Activated CD4-positive, alpha-beta memory T cell treated with anti-CD3 and anti-CD28 coated beads, Interleukin-2, amount 10 ng/mL, durations not matched to agents 7 days and 5 days (primary cell): ENCODE data around the gene ZDHHC24. TPM values are rescaled to one million over a fixed set of nuclear protein-coding genes. Genes with fewer than 3 reads are reported as not detected.

Experiments
- CTCF ChIA-PET: fragments of 350-600 bp; sonication (Branson Sonifier 250); formaldehyde crosslinking; loops from one replicate; lab custom pipeline; 2021; ENCODE audit warnings: antibody characterized with exemption, inconsistent platforms; lab: Charles Lee
- POLR2A ChIA-PET: fragments of 350-600 bp; sonication (Branson Sonifier 250); formaldehyde crosslinking; loops from one replicate; lab custom pipeline; 2021; ENCODE audit warnings: antibody characterized with exemption; lab: Charles Lee
- DNase-seq: peaks from one replicate; pipeline ENCODE4 v3.0.0-alpha.2; 2020
- H3K27ac Mint-ChIP-seq: one replicate; pipeline ENCODE4 v1.8.0; 2021; ENCODE audit warnings: mild to moderate bottlenecking, mixed read lengths
- H3K27me3 Mint-ChIP-seq: one replicate; pipeline ENCODE4 v1.8.0; 2021; ENCODE audit warnings: mixed read lengths
- H3K36me3 Mint-ChIP-seq: one replicate; pipeline ENCODE4 v1.8.0; 2021; ENCODE audit warnings: low read depth, mixed read lengths
- H3K4me1 Mint-ChIP-seq: one replicate; pipeline ENCODE4 v1.8.0; 2021; ENCODE audit warnings: mixed read lengths
- H3K4me3 Mint-ChIP-seq: one replicate; pipeline ENCODE4 v1.8.0; 2021; ENCODE audit warnings: mild to moderate bottlenecking, mixed read lengths
- H3K9me3 Mint-ChIP-seq: one replicate; pipeline ENCODE4 v1.8.0; 2021; ENCODE audit warnings: mixed read lengths
- total RNA-seq, 2 experiments: library from RNA; stranded (reverse); gene quantifications; one replicate each; pipeline ENCODE4 v1.2.3, GENCODE V29; 2021

ZDHHC24 gene
- total RNA-seq, 2 experiments from 2014 or later, result 25.9 to 26.0 TPM

DNA sequence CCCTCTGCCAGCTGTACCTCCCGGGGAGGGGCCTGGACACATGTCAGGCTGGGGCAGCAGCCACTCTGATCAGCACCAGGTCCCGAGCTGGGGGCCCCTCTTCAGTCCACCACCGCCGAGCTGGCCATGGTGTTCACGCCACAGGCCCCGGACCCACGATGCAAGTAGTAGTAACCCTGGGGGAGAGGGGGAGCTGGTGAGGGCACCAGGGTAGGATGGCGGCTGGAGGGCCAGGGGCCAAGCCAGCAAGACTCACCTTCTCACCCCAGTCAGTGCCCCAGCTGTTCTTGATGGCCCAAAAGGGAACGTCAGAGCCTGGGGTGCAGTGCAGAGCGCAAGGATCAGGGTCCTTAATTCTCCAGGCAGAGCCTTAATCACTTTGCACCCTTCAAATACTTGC, 18.0 kb upstream of the ZDHHC24 start:
- Mint-ChIP-seq H3K4me1 (peaks cover 4% of the 10 kb centered on the region), H3K9me3 (no peaks in the 10 kb centered on the region), H3K27ac (no peak overlapping the region), H3K27me3 (peaks cover 14% of the 10 kb centered on the region), H3K36me3 (no peaks in the 10 kb centered on the region), H3K4me3 (no peak overlapping the region)
- POLR2A ChIA-PET, result interaction anchor here (1.1 kb wide), 1 partner anchor 74 kb away, joined by 3 read pairs; no protein-coding TSS in a partner anchor
- CTCF ChIA-PET, result interaction anchor here (0.5 kb wide), 1 partner anchor 48 kb away, joined by 4 read pairs; no protein-coding TSS in a partner anchor
- no peak for DNase-seq

DNA sequence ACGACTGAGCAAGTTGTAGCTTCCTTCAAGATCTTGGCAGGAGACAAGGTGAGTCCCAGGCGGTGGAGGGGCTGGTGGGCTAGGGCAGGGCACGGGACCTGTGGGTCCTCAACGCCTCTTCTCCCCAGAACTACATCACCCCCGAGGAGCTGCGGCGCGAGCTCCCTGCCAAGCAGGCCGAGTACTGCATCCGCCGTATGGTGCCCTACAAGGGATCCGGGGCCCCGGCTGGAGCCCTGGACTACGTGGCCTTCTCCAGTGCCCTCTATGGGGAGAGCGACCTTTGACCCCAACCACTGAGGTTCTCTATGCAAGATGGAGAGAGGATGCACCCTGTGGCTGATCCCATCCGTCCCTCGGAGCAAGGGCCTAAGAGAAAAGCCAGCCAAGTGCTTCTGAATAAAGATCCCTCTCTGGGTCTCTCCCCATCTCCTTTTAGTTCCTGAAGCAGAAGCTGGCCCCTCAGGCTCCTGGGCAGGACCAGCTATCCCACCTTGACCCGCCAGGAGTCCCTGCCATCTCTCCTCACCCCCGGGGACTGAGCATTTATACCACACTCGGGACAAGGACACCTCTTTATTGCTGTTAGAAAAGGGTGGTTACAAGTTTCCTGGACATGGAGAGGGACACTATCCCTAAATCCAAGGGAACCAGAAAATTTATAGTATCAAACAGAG, 17.2 kb upstream of the ZDHHC24 start:
- H3K27me3 Mint-ChIP-seq, result peaks cover 15% of the 10 kb centered on the region
- POLR2A ChIA-PET, result interaction anchor here (0.9 to 1.1 kb wide), 2 partner anchors 17 to 75 kb away, joined by 3 read pairs; partner anchors contain the start of gene ZDHHC24
- H3K4me3 Mint-ChIP-seq, result no peak overlapping the region
- DNase-seq, result no peak
- H3K9me3 Mint-ChIP-seq, result no peaks in the 10 kb centered on the region
- peaks cover 2% of the 10 kb centered on the region for H3K4me1 Mint-ChIP-seq
- no peaks in the 10 kb centered on the region for H3K36me3 Mint-ChIP-seq
- CTCF ChIA-PET, result interaction anchor here (0.5 to 0.6 kb wide), 2 partner anchors 48 to 278 kb away, joined by 3 to 4 read pairs; no protein-coding TSS in a partner anchor
- H3K27ac Mint-ChIP-seq, result no peak overlapping the region

DNA sequence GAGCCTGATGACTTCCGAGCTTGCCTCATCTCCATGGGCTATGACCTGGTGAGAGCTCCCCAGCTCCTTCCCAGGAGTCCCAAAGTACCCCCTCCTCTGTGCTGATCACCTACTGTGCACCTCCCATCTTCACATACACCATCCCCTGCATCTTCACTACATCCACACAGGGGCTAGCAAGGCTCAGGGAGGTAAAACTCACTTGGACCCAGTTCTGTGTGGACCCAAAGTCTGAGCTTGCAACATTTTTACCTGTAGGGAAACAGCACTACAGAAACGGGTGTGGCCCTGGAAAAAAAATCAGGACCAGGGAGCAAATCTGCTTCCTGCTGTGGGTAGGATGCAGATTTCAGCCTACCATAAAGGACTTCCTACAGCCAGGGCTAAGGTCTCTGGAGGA, 16.4 kb upstream of the ZDHHC24 start:
- Mint-ChIP-seq H3K9me3 (no peaks in the 10 kb centered on the region), H3K27ac (no peak overlapping the region), H3K4me3 (no peak overlapping the region), H3K4me1 (no peaks in the 10 kb centered on the region), H3K36me3 (no peaks in the 10 kb centered on the region), H3K27me3 (peaks cover 9% of the 10 kb centered on the region)
- CTCF ChIA-PET, result interaction anchor here (0.6 kb wide), 1 partner anchor 278 kb away, joined by 3 read pairs; no protein-coding TSS in a partner anchor
- DNase-seq, result no peak
- POLR2A ChIA-PET, result interaction anchor here (0.9 to 2.2 kb wide), 2 partner anchors 16 to 17 kb away, joined by 3 to 6 read pairs; partner anchors contain the start of genes ACTN3 and ZDHHC24

DNA sequence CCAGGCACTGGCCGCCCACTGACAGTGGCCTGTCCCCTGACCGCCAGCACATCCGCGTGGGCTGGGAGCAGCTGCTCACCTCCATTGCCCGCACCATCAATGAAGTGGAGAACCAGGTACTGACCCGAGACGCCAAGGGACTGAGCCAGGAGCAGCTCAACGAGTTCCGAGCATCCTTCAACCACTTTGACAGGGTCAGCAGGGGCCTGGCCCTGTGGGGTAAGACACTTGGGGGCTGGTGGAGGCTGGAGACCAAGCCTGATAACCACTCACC, 16.1 kb upstream of the ZDHHC24 start:
- Mint-ChIP-seq H3K4me1 (no peaks in the 10 kb centered on the region), H3K27ac (no peak overlapping the region), H3K27me3 (peaks cover 8% of the 10 kb centered on the region), H3K4me3 (no peak overlapping the region), H3K9me3 (no peaks in the 10 kb centered on the region), H3K36me3 (no peaks in the 10 kb centered on the region)
- POLR2A ChIA-PET, result interaction anchor here (2.2 kb wide), 1 partner anchor 16 kb away, joined by 6 read pairs; the partner anchor contains the start of genes ACTN3 and ZDHHC24
- DNase-seq, result no peak
- CTCF ChIA-PET, result no interaction called here

DNA sequence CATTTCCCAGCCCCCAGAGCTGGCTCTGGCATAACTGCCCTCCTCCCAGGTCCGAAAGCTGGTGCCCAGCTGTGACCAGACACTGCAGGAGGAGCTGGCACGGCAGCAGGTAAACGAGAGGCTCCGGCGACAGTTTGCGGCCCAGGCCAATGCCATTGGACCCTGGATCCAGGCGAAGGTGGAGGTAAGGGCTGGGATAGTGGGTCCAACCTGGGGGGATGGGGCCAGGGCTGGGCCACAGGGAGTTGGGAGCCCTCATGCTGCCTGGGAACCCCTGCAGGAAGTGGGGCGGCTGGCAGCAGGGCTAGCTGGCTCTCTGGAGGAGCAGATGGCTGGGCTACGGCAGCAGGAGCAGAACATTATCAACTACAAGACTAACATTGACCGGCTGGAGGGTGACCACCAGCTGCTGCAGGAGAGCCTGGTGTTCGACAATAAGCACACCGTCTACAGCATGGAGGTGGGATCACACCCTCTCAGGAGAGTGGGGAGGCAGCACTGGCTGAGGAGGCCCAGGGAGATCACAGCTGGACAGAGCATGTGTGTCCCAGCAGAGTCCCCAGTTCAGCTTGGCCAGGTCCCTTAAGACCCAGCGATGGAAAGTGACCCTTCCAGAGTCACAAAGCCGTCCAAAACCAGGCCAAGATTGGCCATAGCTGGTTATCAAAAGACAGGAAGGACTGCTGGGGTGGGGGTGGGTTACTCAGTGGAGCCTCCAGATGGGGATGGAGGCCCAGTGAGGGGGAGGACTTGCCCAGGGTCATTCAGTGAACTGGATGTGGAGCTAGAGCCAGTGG, 15.5 kb upstream of the ZDHHC24 start:
- H3K9me3 Mint-ChIP-seq, result no peaks in the 10 kb centered on the region
- no peak overlapping the region for H3K27ac Mint-ChIP-seq
- H3K4me1 Mint-ChIP-seq, result no peaks in the 10 kb centered on the region
- CTCF ChIA-PET, result interaction anchor here (0.5 kb wide), 1 partner anchor 34 kb away, joined by 5 read pairs; no protein-coding TSS in a partner anchor
- no peak overlapping the region for H3K4me3 Mint-ChIP-seq
- H3K27me3 Mint-ChIP-seq, result peaks cover 6% of the 10 kb centered on the region
- DNase-seq, result no peak
- POLR2A ChIA-PET, result interaction anchor here (2.2 kb wide), 1 partner anchor 15 kb away, joined by 6 read pairs; the partner anchor contains the start of genes ACTN3 and ZDHHC24
- no peaks in the 10 kb centered on the region for H3K36me3 Mint-ChIP-seq

DNA sequence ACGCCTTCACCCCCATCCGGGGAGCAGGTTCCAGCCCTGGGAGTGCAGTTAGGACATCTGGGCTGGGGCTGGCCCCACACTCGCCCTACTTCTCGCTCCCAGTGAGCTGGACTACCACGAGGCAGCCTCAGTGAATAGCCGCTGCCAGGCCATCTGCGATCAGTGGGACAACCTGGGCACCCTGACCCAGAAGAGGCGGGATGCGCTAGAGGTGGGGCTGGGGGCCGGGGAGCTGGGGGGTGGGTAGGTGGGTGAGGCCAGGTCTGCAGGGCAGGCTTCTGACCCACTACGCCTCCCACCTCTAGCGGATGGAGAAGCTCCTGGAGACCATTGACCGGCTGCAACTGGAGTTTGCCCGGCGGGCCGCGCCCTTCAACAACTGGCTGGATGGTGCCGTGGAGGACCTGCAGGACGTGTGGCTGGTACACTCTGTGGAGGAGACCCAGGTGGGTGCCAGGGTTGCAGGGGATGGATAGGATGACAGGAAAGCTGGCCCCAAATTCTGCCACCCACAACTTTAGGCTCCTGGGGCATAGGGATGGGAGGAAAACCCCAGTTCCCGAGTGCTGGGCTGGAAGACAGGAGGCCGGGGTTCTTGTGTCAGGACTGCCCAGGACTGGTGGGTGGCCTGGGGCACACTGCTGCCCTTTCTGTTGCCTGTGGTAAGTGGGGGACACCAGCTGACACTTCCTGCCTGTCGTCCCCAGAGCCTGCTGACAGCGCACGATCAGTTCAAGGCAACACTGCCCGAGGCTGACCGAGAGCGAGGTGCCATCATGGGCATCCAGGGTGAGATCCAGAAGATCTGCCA, 14.2 kb upstream of the ZDHHC24 start:
- DNase-seq, result no peak
- H3K9me3 Mint-ChIP-seq, result no peaks in the 10 kb centered on the region
- H3K4me3 Mint-ChIP-seq, result no peak overlapping the region
- ChIA-PET CTCF (no interaction called here), POLR2A (interaction anchor here (2.2 kb wide), 1 partner anchor 14 kb away, joined by 6 read pairs; the partner anchor contains the start of genes ACTN3 and ZDHHC24)
- no peaks in the 10 kb centered on the region for H3K4me1 Mint-ChIP-seq
- peaks cover 9% of the 10 kb centered on the region for H3K27me3 Mint-ChIP-seq
- H3K27ac Mint-ChIP-seq, result no peak overlapping the region
- no peaks in the 10 kb centered on the region for H3K36me3 Mint-ChIP-seq

DNA sequence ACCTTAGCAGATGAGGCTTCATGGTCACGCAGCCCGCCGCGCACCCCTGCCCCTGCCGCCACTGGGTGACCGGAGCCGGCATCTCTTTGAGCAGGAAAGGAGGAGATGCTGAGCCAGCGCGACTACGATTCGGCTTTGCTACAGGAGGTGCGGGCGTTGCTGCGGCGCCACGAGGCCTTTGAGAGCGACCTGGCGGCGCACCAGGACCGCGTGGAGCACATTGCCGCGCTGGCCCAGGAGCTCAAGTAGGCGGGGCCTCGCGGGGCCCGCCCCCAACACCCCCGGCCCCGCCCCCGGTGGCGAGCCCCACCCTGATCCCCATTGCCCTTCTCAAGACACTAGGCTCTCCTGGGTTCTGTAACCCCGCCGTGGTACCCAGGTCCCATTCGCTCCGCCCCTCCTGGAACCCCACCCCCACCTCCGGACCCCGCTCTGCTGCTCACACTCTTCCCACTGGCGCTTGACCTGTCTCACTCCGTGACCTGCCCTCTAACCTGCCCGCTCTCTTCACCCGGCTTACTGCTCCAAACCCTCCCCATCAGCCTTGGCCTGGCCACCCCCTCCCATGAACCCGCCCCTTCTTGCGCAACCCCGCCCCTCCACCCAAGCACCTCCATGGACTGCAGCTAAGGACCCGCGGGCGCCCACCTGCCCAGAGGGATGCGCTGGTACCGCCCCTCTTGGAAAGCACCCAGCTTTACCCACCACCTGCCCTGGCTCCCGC, 13.5 kb upstream of the ZDHHC24 start:
- Mint-ChIP-seq H3K9me3 (no peaks in the 10 kb centered on the region), H3K27me3 (peaks cover 9% of the 10 kb centered on the region), H3K27ac (no peak overlapping the region), H3K4me3 (no peak overlapping the region), H3K4me1 (no peaks in the 10 kb centered on the region), H3K36me3 (no peaks in the 10 kb centered on the region)
- POLR2A ChIA-PET, result no interaction called here
- CTCF ChIA-PET, result no interaction called here
- DNase-seq, result peak; percentile 31

DNA sequence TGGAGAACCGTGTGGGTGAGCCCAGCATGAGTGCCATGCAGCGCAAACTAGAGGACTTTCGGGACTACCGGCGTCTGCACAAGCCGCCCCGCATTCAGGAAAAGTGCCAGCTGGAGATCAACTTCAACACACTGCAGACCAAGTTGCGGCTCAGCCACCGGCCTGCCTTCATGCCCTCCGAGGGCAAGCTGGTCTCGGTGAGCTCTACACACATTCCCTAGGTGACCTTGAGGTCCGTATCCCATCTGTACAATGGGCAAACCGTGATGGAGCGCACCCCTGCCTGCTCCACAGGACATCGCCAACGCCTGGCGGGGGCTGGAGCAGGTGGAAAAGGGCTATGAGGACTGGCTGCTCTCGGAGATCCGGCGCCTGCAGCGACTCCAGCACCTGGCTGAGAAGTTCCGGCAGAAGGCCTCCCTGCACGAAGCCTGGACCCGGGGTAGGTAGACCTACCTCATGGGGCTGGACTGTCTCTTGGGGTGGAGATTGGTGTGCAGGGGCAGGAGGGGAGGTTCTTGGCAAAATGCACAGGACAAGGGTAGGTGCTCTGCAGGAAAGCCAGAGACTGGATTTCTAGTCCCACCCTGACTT, 12.0 kb upstream of the ZDHHC24 start:
- no peaks in the 10 kb centered on the region for H3K9me3 Mint-ChIP-seq
- no peak overlapping the region for H3K27ac Mint-ChIP-seq
- no peak overlapping the region for H3K4me3 Mint-ChIP-seq
- ChIA-PET POLR2A (interaction anchor here (3.8 kb wide), 1 partner anchor 12 kb away, joined by 16 read pairs; the partner anchor contains the start of genes ACTN3 and ZDHHC24), CTCF (interaction anchor here (1.3 kb wide), 1 partner anchor 19 kb away, joined by 3 read pairs; no protein-coding TSS in a partner anchor)
- H3K27me3 Mint-ChIP-seq, result peaks cover 9% of the 10 kb centered on the region
- no peaks in the 10 kb centered on the region for H3K4me1 Mint-ChIP-seq
- H3K36me3 Mint-ChIP-seq, result no peaks in the 10 kb centered on the region
- DNase-seq, result no peak

DNA sequence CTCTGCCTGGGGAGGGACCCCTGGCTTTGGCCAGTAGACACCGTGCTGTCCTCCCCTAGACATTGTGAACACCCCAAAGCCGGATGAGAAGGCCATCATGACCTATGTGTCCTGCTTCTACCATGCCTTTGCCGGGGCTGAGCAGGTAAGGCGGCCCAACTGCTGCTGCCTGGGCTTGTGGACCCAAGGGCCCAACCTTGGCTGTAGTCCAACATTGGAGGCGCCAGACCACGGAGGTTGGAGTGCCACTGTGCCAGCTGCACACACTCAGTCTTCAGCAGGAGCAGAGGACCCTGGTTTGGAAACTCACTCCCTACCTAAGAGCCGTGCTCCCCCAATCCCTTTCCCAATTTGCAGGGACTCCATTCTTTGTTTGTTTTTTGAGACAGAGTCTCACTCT, 10.2 kb upstream of the ZDHHC24 start:
- H3K27me3 Mint-ChIP-seq, result peaks cover 9% of the 10 kb centered on the region
- H3K4me3 Mint-ChIP-seq, result no peak overlapping the region
- DNase-seq, result no peak
- no peak overlapping the region for H3K27ac Mint-ChIP-seq
- POLR2A ChIA-PET, result interaction anchor here (3.8 kb wide), 1 partner anchor 10 kb away, joined by 16 read pairs; the partner anchor contains the start of genes ACTN3 and ZDHHC24
- no peaks in the 10 kb centered on the region for H3K9me3 Mint-ChIP-seq
- CTCF ChIA-PET, result no interaction called here
- H3K36me3 Mint-ChIP-seq, result no peaks in the 10 kb centered on the region
- no peaks in the 10 kb centered on the region for H3K4me1 Mint-ChIP-seq

DNA sequence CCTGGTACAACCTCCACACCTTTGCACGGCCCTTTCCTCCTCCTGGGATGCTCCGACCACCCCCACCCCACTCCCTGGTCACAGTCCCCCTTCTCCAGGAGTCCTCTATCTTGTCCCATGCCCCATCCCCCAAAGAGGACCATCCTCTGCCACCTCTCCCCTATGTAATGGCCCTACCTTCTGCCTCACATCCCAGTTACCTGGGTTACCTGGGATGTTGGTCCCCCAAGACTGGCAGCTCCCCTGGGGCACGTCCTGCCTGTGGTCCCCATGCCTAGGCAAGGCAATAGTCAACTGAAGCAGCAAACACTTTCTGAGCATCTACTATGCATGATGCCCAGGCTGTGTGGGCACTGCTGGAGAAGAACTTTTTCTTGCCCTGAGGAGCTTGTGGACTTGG, 9.6 kb upstream of the ZDHHC24 start:
- CTCF ChIA-PET, result no interaction called here
- no peak overlapping the region for H3K4me3 Mint-ChIP-seq
- H3K9me3 Mint-ChIP-seq, result no peaks in the 10 kb centered on the region

DNA sequence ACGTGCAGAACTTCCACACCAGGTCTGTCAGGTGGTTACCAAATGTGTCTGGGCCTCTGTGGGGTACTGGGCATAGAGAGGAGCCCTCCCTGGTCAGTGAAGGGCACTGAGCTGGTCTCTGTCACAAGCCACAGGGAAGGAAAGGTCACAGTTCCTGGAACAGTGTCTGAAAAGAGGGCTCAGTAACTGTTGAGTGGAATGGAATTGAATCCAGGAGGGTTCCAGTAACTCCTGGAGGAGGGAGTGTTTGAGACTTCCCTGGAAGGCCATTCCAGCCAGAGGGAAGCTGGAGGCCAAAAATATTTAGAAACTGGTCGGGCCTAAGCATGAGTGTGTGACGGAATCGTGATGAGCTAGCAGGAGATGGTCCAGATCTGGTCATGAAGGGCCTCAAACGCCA, 8.8 kb upstream of the ZDHHC24 start:
- CTCF ChIA-PET, result no interaction called here
- Mint-ChIP-seq H3K4me1 (no peaks in the 10 kb centered on the region), H3K4me3 (no peak overlapping the region), H3K36me3 (no peaks in the 10 kb centered on the region), H3K27ac (no peak overlapping the region), H3K27me3 (peaks cover 14% of the 10 kb centered on the region), H3K9me3 (no peaks in the 10 kb centered on the region)
- POLR2A ChIA-PET, result interaction anchor here (1.0 to 3.8 kb wide), 3 partner anchors 9 to 74 kb away, joined by 3 to 16 read pairs (median 3); partner anchors contain the start of genes ACTN3, DPP3 and ZDHHC24
- no peak for DNase-seq

More for the DNA sequence above, 9.6 kb upstream of the ZDHHC24 start:
- H3K36me3 Mint-ChIP-seq, result no peaks in the 10 kb centered on the region
- H3K4me1 Mint-ChIP-seq, result no peaks in the 10 kb centered on the region
- DNase-seq, result no peak
- no peak overlapping the region for H3K27ac Mint-ChIP-seq
- peaks cover 11% of the 10 kb centered on the region for H3K27me3 Mint-ChIP-seq
- POLR2A ChIA-PET, result interaction anchor here (1.0 to 3.8 kb wide), 2 partner anchors 9 to 14 kb away, joined by 3 to 16 read pairs; partner anchors contain the start of genes ACTN3 and ZDHHC24
